Measurements from ENCODE around the gene CYB5R2. TPM values are rescaled to one million over a fixed set of nuclear protein-coding genes. Genes with fewer than 3 reads are reported as not detected.
"Not testable (repeated sequence)": the region's sequence is repeated elsewhere in the genome, so short reads cannot be mapped to it uniquely, and the experiment has no call there.

Gene CYB5R2
- total RNA-seq, 1 donor from 2014 or later, result 12.7 TPM

DNA sequence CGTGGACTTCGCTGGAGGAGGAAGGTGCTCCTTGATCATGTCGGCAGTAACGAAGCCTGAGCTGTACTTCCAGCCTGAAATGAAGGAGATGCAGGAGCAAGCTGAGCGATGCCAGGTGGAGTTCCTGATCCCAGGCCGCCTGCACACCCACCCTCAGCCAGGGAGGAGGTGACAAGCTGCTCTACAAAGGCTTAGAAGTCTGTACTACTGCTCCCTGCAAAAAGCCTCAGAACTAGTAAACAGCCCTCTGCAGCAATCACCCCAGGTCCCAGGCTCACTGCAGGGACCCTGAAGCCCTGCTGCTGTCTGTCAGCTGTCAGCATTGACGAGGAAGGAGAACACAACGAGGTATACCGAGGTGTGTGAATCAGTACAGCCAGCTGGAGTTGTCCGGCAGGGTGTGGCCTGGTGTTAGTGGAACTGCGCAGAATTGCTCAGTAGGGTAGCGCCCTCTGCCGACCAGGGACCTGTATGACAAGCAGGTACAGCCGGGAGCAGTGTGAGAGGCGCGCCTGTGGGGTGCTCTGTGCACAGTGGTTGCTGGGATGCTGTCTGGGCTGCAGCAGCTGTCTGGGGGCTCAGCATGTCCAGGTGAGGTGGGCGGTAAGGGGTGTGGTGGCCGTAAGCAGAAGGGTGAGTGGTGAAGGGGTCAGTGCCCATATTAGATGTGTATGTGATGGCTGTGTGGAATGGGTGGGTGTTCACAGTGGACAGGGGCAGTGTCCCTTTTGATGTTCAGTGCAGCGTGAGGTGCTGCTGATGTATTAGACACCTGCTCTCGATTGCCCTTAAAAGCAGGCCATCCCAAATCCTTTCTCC lies 7.6 kb downstream of the CYB5R2 start:
- peaks cover 30% of the 10 kb centered on the region for H3K4me1 Mint-ChIP-seq (ENCODE audit: low read depth)
- H3K27me3 Mint-ChIP-seq (ENCODE audit: low read depth), result no peaks in the 10 kb centered on the region
- TF ChIP-seq CTCF (IDR thresholded peaks at IDR 0.05), result peak; percentile 88
- H3K4me3 Mint-ChIP-seq (ENCODE audit: unreplicated experiment), result no peak overlapping the region
- no peak overlapping the region for H3K27ac Mint-ChIP-seq (ENCODE audit: unreplicated experiment)
- no peaks in the 10 kb centered on the region for H3K9me3 Mint-ChIP-seq (ENCODE audit: low read depth)
- DNase-seq (ENCODE audit: low spot score), result no peak
- H3K36me3 Mint-ChIP-seq (ENCODE audit: low read depth), result peaks cover 26% of the 10 kb centered on the region

DNA sequence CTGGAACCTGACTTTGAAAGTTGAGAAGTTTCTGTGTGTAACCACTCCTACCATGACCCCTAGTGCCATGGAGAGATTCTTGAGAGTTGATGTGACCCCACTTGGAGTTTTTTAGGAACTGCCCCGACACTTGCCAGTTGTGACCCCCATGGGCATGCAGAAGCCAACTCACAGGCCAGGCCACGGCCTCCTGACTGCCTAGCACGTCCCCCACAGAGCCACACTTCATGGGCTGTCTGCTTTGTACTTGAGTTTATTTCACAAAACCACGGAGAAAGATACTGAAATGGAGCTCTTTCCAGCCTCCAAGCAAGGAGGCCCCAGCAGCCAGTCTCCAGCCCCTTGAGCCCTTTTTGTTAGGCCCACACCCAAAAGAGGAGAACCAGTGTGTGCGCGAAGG lies 8.4 kb downstream of the CYB5R2 start:
- H3K27ac Mint-ChIP-seq (ENCODE audit: unreplicated experiment), result no peak overlapping the region
- DNase-seq (ENCODE audit: low spot score), result no peak
- H3K36me3 Mint-ChIP-seq (ENCODE audit: low read depth), result peaks cover 27% of the 10 kb centered on the region
- H3K27me3 Mint-ChIP-seq (ENCODE audit: low read depth), result no peaks in the 10 kb centered on the region
- H3K9me3 Mint-ChIP-seq (ENCODE audit: low read depth), result no peaks in the 10 kb centered on the region
- no peak for TF ChIP-seq CTCF (IDR thresholded peaks at IDR 0.05)
- peaks cover 27% of the 10 kb centered on the region for H3K4me1 Mint-ChIP-seq (ENCODE audit: low read depth)
- H3K4me3 Mint-ChIP-seq (ENCODE audit: unreplicated experiment), result no peak overlapping the region

DNA sequence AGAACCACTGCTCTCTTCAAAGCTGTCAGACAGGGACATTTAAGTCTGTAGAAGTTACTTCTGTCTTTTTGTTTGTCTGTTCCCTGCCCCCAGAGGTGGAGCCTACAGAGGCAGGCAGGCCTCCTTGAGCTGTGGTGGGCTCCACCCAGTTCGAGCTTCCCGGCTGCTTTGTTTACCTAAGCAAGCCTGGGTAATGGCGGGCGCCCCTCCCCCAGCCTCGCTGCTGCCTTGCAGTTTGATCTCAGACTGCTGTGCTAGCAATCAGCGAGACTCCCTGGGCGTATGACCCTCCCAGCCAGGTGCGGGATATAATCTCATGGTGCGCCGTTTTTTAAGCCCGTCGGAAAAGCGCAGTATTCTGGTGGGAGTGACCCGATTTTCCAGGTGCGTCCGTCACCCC lies 9.8 kb downstream of the CYB5R2 start:
- not testable (repeated sequence) for H3K9me3 Mint-ChIP-seq (ENCODE audit: low read depth); H3K27ac Mint-ChIP-seq (ENCODE audit: unreplicated experiment); DNase-seq (ENCODE audit: low spot score); H3K4me3 Mint-ChIP-seq (ENCODE audit: unreplicated experiment); H3K27me3 Mint-ChIP-seq (ENCODE audit: low read depth)
- peaks cover 24% of the 10 kb centered on the region for H3K36me3 Mint-ChIP-seq (ENCODE audit: low read depth)
- H3K4me1 Mint-ChIP-seq (ENCODE audit: low read depth), result peaks cover 27% of the 10 kb centered on the region

- H3K36me3 Mint-ChIP-seq (ENCODE audit: low read depth), result peaks cover 32% of the 10 kb centered on the region
- no peaks in the 10 kb centered on the region for H3K9me3 Mint-ChIP-seq (ENCODE audit: low read depth)
- H3K4me1 Mint-ChIP-seq (ENCODE audit: low read depth), result no peaks in the 10 kb centered on the region
- H3K27me3 Mint-ChIP-seq (ENCODE audit: low read depth), result no peaks in the 10 kb centered on the region
- peak; percentile 71 for TF ChIP-seq CTCF (IDR thresholded peaks at IDR 0.05)
- H3K4me3 Mint-ChIP-seq (ENCODE audit: unreplicated experiment), result no peak overlapping the region
- no peak for DNase-seq (ENCODE audit: low spot score)
- H3K27ac Mint-ChIP-seq (ENCODE audit: unreplicated experiment), result no peak overlapping the region
These were observed 15.8 kb downstream of the CYB5R2 start for GRCh38 chr11:7657306-7658025.

- Mint-ChIP-seq H3K36me3 (ENCODE audit: low read depth) (peaks cover 40% of the 10 kb centered on the region), H3K9me3 (ENCODE audit: low read depth) (no peaks in the 10 kb centered on the region), H3K4me3 (ENCODE audit: unreplicated experiment) (no peak overlapping the region), H3K27ac (ENCODE audit: unreplicated experiment) (no peak overlapping the region), H3K4me1 (ENCODE audit: low read depth) (no peaks in the 10 kb centered on the region), H3K27me3 (ENCODE audit: low read depth) (no peaks in the 10 kb centered on the region)
- DNase-seq (ENCODE audit: low spot score), result no peak
- TF ChIP-seq CTCF (IDR thresholded peaks at IDR 0.05), result no peak
These were observed 16.6 kb downstream of the CYB5R2 start for GRCh38 chr11:7656704-7657103.
